Measurements from ENCODE around the gene L1TD1.
A peak's percentile ranks its signal among the peaks of the same experiment; 100 is the strongest.
"Not testable (repeated sequence)": the region's sequence is repeated elsewhere in the genome, so short reads cannot be mapped to it uniquely, and the experiment has no call there.

The L1TD1 gene

GRCh38 chr1:62194651-62195544 is at the start of gene L1TD1:
L1TD1 (plus strand) TSS chr1:62194849; CDS start chr1:62206629, 11,780 bp downstream.
- no peak for DNase-seq

GRCh38 chr1:62159940-62160348 is 34.7 kb upstream of the L1TD1 start:
- DNase-seq: no peak

- DNase-seq: no peak
These were observed 32.9 kb upstream of the L1TD1 start for GRCh38 chr1:62161711-62162110.

GRCh38 chr1:62170380-62170779 is 24.3 kb upstream of the L1TD1 start:
- not testable (repeated sequence) for DNase-seq

DNA sequence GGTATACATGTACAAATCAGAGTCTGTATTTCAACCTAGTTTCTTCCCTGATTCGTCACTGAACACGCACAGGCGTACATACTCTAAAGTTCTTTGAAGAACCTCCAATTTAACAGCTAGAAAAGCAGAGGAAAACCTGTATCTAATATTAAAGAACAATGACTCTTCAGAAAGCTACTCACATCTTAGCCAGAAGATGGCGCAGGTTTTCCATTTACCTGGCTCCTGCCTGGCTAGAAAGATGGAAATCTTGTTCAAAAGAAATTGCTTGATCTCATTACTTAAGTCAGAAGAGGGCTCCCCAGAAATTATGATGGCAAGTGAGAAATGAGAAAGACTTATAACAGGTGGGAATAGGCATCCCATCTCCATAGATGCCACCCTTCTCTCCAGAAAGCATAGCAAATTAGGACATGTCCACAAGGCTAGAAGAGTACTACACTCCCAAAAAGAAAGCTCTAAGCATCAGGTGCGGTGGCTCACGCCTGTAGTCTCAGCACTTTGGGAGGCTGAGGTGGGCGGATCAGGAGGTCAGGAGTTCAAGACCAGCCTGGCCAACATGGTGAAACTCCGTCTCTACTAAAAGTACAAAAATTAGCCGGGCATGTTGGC is 19.0 kb upstream of the L1TD1 start:
- DNase-seq: peak in 23 of 56 donors; percentile 0 to 63 (median 3)

DNA sequence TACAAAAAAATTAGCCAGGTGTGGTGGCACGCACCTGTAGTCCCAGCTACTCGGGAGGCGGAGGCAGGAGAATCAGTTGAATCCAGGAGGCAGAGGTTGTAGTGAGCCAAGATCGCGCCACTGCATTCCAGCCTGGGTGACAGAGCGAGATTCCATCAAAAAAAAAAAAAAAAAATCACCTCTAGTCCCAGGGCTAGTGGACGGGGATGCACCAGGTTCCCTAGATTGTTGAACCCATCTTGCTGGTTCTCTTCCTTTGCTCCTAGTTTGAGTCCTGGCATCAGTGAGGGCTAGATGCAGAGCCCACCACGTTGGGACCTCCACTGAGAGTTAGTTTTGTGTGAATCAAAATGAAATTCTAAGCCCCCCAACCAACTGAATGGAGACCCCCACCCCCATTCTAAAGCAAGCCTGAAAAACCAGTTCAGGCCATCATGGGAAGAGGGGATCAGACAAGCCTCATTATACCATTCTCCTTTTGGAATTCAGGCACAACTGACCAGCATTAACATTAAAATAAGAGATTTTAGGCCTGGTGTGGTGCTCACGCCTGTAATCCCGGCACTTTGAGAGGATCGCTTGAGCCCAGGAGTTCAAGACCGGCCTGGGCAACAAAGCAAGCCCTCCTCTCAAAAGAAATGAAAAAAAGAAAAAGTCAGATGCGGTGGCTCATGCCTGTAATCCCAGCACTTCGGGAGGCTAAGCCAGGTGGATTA is 17.9 kb upstream of the L1TD1 start:
- no peak for DNase-seq

- no peak for DNase-seq
These were observed 17.0 kb upstream of the L1TD1 start for GRCh38 chr1:62177621-62178020.

GRCh38 chr1:62178372-62178771 is 16.3 kb upstream of the L1TD1 start:
- no peak for DNase-seq

DNA sequence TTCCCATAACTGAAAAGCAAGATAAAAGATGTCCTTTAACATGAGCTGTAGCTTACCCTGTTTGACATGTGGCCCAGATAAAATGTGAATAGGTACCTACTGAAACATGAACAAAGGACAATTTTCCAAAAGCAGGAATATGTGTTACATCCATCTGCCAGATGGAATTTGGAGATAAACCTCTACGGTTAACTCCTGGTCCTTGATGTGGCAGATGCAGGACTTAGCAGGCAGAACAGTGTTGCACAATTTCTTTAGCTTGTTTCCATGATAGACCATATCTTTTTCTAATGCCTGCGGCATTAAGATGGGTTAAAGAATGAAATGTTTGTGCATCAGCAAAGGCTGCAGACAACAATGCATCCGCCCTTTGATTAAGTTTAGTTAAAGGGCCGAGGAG is 14.6 kb upstream of the L1TD1 start:
- not testable (repeated sequence) for DNase-seq

DNA sequence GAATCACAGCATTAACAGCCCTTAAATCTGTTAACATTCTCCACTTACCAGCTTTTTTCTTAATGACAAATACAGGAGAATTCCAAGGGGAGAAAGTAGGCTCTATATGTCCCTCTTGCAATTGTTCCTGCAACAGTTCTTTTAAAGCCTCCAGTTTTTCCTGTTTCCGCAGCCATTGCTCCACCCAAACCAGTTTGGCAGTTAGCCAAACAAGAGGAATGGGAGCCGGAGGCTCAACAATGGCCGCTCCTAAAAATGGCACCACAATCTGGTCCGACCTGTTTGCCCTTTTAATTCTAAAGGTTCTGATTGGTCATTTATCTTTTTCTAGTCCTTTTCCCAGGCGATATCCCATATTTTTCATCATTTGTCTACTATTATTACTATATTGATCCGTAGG is 14.0 kb upstream of the L1TD1 start:
- no peak for DNase-seq

DNA sequence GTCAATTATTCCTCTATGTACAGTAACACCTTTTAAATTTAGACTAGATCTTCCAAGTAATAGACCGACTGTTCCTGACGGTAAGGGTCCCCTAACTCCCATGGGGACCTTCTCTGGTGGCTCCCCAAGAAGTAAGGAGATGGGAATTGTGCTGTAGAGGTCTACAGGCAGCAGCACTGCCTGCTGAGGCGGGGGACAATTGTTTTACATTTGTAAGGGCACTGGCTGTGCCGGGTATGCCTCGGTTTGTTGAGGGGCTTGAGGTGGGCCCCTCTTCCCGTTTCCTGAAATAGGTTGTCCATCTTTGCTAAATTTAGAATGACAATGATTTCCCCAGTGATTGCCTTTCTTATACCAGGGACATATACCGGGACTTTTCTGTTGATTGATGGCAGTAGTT is 13.1 kb upstream of the L1TD1 start:
- no peak for DNase-seq

DNA sequence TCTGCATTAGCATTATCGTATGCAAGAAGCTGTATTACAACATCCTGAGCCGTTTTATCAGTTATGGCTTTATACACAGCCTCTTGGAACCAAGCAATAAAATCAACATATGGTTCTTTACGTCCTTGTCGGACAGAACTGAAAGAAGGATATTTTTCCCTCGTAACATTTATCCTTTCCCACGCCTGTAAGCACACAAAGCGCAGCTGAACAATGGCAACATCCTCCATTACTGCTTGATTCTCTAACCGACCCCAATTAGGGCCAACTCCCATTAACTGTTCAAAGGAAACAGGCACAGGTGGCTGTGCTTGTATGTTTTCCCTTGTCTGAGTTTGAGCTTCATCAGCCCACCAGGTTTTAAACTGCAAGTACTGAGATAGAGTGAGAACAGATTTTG is 12.5 kb upstream of the L1TD1 start:
- not testable (repeated sequence) for DNase-seq

GRCh38 chr1:62183164-62184020 is 11.3 kb upstream of the L1TD1 start:
- not testable (repeated sequence) for DNase-seq

GRCh38 chr1:62184336-62184735 is 10.3 kb upstream of the L1TD1 start:
- no peak for DNase-seq

DNA sequence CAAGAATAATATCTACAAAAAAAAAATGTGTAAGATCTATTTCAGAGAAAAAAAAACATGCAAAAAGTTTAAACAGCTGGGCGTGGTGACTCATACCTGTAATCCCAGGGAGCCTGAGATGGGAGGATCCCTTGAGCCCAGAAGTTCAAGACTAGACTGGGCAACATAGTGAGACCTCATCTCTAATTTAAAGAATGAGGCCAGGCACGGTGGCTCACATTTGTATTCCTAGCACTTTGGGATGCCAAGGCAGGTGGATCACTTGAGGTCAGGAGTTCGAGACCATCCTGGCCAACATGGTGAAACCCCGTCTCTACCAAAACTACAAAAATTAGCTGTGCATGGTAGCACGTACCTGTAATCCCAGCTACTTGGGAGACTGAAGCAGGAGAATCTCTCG is 9.4 kb upstream of the L1TD1 start:
- DNase-seq: not testable (repeated sequence)

GRCh38 chr1:62185677-62186076 is 9.0 kb upstream of the L1TD1 start:
- DNase-seq: no peak

DNA sequence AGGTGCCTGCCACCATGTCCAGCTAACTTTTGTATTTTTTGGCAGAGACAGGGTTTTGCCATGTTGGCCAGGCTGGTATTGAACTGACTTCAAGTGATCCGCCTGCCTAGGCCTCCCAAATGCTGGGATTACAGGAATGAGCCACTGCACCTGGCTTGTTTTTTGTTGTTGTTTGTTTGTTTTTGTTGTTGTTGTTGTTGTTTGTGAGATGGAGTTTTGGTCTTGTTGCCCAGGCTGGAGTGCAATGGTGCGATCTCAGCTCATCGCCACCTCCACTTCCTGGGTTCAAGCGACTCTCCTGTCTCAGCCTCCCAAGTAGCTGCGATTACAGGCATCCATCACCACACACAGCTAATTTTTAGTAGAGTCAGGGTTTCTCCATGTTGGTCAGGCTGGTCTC is 7.1 kb upstream of the L1TD1 start:
- DNase-seq: no peak

- no peak for DNase-seq
These were observed 6.5 kb upstream of the L1TD1 start for GRCh38 chr1:62188111-62188510.

DNA sequence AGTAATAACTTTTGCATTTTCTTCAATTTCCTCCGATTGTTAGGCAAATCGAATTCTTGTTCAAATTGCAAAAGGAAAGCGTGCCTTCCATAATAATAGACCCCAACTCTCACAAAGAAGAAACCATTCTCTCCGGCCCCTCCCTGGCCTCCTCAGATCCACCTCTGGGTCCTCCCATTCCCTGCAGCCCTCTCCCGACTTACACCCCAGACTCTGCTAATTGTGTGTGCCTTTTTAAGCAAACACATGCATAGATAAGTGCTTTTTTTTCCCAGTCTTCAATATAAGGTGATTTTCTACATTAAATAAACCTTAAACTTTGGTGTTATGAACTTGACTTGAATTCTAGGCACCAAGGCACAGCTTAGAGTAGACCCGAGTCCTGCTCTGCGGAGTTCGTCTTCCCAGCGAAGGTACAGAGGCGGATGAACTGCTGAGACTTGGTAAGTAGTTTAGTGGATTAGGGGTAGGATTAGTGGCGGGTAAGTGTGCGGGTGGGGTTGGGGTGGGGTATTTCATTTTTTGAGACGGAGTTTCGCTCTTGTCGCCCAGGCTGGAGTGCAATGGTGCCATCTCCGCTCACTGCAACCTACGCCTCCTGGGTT is 1.5 kb downstream of the L1TD1 start:
- DNase-seq: no peak

- DNase-seq: no peak
These were observed 3.6 kb downstream of the L1TD1 start for GRCh38 chr1:62198069-62198780.

Measured in amygdala (tissue), 56 donors.